ENCODE results near the gene NRAP.

Gene NRAP

DNA sequence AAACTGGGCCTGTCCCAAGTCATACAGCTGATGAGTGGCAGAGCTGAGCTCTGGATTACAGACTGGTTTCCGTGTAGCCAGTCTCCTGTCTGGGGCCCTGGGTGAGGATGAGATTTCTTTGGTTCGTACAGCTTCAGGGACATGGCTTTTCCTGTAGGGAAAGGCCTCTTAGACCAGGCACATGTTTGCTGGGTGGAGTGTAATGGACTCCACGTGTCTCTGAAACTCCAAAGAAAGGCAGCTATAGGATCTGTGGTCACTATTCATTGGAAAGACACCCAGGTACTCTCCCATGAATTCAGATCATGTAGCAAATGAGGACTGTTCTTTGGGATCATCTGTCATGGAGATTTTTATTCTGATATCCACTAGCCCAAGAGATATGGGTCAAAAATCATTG lies 108.6 kb downstream of the NRAP start:
- no peak for DNase-seq

DNA sequence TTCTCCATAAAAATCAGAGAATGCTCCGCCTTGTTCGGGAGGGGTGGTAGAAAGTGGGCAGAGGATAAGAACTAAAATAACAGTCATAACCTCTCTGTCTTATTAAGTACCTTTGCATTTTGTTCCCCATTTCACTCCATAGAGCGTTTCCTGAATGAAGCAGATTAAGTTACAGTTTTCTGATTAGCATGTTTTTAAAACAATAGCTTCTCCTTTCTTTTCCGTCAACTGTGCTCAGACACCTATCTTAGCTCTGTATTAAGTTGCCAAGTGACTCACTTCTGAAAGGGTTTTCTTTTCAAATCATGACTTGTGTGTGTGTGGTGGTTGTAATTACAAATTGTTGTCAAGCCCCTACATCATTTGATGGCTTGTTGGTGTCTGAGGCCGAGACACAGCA lies 109.6 kb downstream of the NRAP start:
- no peak for DNase-seq

DNA sequence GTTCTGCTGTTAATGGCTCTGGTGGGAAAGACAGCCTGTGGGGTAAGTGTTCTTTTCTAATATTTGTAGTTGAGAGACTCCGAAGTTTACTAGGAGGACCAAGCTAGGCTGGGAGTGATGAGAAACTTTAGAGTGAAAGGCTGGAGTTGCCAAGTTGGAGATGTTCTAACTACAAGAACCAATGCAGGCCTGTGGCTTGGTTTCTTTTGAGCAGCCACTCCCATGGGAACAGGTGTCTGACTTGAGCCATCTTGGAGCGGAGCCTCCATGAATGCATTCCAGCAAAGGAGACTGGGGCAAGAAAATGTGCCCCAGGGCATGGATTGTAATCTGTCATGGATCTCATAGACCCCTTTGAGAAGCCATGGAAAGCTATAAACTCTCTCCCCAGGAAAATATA lies 110.7 kb downstream of the NRAP start:
- DNase-seq: no peak

GRCh38 chr10:113552701-113553100 lies 111.1 kb downstream of the NRAP start, which contains the start of gene HABP2:
Gene HABP2, plus strand, starts transcription at chr10:113553053. Its CDS starts 69 bp downstream, at chr10:113553122.
- DNase-seq: no peak

DNA sequence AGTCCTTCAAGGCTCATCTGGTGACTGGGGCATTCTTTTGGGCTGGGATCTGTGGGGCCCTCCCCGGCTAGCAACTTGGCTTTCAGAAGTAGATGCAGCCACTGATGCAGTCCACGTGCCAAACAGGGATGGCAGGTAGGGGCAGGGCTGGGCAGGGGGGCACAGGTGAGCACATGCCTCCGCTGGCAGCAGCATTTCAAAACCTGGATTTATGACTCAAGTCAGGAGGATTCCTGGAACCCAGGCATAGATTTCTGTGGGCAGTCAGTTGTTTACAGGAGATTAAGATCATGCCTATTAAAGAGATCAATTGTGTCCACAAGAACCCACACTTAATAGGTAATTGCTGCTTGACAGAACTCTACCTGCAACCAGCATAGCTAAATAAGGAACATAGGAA lies 111.8 kb downstream of the NRAP start:
- DNase-seq: no peak

DNA sequence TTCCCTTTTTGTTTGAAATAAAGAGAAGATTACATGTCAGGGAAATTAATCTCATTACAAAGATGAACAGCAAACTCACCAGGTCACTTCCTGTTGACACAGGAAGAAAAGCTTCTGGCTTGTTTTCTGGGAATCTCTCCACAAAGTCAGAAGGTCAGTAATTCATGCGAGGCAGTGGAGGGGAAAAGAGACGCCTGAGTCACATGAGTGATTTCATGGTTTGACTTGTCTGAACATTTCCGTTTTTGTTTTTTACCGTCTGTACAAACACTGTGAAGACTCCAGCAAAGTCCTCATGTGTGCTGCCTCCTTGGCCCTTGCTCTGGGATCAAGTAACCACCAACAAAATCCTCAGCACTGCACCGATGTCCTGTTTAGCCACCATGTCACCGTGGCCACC lies 113.5 kb downstream of the NRAP start:
- DNase-seq: no peak

DNA sequence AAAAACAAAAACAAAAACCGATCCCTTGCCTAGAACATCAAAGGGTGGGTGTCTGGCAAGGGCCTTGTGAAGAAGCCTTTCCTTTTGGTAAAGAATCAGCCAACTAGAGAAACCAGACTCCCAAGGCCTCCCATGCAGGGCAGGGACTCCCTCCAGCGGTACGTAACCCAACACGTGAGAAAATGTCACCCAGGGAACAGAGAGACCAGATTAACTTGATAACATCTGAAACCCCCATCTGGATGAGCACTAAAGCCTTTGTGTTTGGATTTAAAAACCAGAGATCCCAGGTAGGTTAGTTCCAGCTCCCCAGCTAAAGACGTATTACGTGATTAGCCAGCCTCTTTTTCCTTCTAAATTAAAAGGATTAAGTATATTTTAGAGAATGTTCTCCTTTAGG lies 114.0 kb downstream of the NRAP start:
- no peak for DNase-seq

DNA sequence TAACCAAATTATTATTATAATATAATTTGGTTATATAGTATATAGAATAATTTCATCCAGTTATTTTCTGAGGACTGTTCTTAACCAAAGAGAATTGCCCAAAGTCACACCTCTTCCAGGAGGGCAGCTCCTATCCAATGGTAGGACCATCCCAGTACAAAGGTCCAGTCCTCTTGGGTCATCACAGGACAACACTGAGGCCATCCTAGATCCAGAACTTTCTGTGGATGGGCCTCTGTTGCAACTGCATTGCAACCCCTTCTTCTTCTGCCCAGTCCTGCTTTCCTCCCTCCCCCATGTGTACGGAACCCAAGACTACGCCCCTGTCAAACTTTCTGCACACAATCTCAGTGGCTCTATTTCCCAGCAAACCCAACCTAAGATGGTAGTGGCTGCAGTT lies 116.4 kb downstream of the NRAP start:
- DNase-seq: no peak

DNA sequence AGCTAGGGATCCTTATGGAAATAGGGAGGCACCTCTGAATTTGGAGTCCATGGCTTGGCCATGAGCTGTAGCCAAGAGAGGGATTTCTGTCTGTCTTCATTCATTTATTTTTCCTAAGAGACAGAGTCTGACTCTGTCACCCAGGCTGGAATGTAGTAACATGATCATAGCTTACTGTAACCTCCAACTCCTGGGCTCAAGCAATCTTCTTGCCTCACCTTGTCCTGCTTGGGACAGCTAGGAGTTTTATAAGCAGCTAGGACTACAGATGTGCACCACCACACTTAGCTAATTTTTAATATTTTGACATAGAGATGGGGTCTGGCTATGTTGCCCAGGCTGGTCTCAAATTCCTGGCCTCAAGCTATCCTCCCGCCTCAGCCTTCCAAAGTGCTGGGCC lies 119.4 kb downstream of the NRAP start:
- no peak for DNase-seq

- DNase-seq: no peak
These were observed 120.5 kb downstream of the NRAP start for GRCh38 chr10:113543107-113543955.

- no peak for DNase-seq
These were observed 122.3 kb downstream of the NRAP start for GRCh38 chr10:113541549-113541927.

- DNase-seq: no peak
These were observed 122.8 kb downstream of the NRAP start for GRCh38 chr10:113540845-113541548.

DNA sequence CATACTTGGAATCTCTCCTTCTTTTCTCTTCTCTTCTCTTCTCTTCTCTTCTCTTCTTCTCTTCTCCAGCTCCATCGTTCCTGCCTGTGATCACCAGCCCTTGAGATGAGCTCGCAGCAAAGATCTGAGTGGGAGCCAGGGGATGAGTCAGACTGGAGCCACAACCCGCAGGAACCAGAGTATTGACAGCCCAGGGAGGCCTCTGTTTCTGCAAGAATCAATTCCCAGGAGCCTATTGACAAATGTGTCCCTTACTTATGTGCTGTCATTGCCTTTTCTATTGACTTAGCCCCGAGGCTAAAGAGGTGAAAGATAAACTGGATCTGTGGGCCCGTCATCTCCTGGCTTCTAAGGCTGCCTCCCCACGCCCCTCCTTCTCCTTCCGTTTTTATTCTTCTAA lies 124.1 kb downstream of the NRAP start:
- no peak for DNase-seq

Data from GF-D8 (cell line).